Breast epithelium (tissue), 3 donors: ENCODE results near the gene CLIC2.
"Not testable (repeated sequence)": the region's sequence is repeated elsewhere in the genome, so short reads cannot be mapped to it uniquely, and the experiment has no call there.

Experiments used
- CTCF ChIP-seq, 3 donors: fragments of 450-650 bp; IDR thresholded peaks; one replicate each; pipeline ENCODE4 v1.5.1; 2016 to 2017; ENCODE audit warnings: antibody characterized with exemption in 3 of 3, mild to moderate bottlenecking in 3 of 3, moderate library complexity in 3 of 3
- POLR2A ChIP-seq: fragments of 450-650 bp; IDR thresholded peaks from one replicate; pipeline ENCODE4 v1.6.1; 2016; ENCODE audit warnings: antibody characterized with exemption, mild to moderate bottlenecking, moderate library complexity
- POLR2AphosphoS5 ChIP-seq, 3 donors: sonication (generic); formaldehyde crosslinking; IDR thresholded peaks; one replicate each; pipeline ENCODE4 v1.6.1; 2017; ENCODE audit warnings: antibody characterized with exemption in 3 of 3

GRCh38 chrX:155345689-155346088 is 11.3 kb upstream of the CLIC2 start:
- not testable (repeated sequence) for TF ChIP-seq CTCF (IDR thresholded peaks at IDR 0.05); POLR2A; POLR2AphosphoS5 (IDR thresholded peaks at IDR 0.05)
